NOMO-1 treated with dmso at 0.1 percent for 144 hours (cell line): Measurements from ENCODE around the gene PPM1M.

Experiments used
- DNase-seq: peaks from one replicate; lab custom pipeline; 2025; ENCODE audit not compliant: unreplicated experiment; lab: John Stamatoyannopoulos, UW

Gene PPM1M

DNA sequence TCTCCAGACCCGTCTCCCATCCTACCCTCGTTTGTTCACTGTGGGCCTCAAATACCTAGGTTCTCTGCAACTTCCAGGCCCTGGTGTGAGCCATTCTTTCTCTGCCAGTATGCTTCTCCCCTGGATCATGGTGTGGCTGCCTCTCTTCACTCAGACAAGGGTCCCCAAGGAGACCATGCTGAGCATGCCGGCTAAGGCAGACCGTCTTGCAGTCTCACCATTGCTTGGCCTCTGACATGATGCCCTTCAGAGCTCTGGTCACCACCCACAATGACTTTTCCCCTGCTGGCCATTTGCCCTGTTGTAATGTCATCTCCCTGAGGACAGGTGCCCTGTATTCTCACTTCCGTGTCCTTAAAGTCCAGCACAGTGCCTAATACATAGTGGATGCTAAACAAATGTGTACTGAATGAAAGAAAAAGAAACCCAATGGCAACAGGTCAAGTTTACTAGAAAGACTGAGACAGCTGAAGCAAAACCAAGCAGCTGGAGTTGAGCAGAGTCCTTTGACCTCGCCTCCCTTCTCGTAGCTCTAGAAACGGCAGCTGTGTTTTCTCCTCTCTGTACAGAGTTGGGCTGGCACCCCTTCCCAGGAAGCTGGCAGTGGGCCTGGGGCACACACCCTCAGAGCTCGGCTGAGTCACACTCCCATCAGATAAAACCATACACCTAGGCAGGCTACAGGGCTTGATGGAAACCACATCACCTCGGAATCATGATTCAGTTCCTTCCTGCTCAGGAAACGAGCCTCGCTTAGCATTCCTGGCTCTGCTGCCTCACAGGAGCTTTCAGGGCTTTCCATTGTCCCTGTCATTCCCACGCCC, 28.8 kb upstream of the PPM1M start:
- no peak for DNase-seq

DNA sequence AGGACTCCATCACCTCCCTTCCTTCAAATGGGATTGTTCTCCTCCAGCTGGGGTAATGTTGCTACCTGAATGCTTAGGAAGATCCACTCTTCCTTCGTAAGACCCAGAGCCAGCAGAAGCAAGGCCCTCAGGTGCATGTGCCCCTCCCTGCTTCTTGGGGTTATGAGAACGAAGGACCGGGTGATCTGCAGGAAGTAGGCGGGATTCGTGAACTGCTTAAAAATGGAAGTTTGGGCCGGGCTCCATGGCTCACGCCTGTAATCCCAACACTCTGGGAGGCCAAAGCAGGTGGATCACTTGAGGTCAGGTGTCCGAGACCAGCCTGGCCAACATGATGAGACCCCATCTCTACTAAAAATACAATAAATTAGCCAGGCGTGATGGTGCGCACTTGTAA, 28.2 kb upstream of the PPM1M start:
- DNase-seq = no peak

DNA sequence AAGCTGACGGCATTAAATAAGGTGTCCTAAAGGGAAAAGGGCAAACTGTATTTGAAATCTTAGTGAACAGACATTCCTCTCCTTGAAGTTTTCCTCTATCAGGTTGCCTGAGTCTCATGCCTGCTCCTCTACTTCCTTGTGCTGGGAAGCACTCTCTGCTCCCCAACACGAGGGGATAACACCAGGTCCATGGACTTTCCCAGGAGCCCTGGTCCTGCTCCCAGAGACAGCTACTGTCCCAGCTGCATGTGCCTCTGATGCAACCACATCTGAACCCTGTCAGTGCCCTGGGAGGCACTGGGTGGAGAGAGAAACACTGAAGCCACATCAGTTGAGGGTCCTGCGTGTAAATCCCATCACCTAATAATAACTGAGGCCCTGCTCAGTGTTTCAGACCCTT, 27.5 kb upstream of the PPM1M start:
- DNase-seq = no peak

DNA sequence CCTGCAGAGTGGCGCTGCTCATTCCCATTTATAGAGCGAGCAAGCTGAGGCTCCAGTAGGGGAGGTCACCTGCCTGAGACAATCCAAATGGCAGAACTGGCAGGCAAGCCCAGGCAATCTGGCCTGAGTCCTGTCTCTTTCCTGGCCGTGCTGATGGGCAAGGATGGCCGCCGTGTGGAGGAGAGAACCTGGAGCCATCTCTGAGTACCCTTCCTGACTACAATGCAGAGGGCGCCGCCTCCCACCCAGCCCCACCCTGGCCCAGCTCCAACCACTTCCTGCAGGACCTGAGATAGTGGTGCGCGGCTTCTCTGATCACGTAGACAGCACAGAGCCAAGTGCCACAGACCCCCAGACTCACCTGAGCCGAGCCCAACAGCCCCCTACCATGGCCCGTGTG, 27.1 kb upstream of the PPM1M start:
- no peak for DNase-seq

DNA sequence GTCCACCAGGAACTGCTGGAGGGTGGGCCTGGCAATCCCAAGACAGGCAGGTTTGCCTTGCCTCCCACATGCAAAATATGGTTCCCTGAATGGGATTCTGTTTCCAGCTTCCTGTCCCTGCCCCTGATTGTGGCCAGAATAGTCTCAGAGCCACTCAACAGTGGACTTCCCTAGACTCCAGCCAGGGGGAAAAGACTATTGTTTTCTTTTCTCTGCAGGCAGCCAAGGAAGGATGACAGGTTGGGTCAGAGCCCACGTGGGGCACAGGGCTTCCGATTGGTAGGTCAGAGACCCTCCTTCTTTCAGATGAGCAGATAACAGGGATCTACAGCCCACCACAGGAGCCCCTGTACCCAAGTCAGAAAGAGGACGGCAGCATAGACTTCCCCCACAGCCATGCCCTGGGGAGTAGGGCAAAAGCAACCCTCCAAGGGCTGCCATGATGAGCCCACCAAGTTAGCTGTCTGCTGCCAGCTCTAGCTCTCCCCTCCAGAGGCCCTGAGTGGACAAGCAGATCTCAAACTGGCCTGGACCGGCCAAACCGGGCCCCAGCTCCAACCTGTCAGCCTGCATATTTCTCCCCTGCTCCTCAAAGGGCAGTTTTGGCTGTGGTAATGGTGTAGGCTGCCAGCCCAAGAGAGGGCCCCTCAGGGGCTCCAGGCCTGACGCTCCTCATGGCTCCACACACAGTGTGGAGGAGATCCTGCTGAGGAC, 26.5 kb upstream of the PPM1M start:
- no peak for DNase-seq

DNA sequence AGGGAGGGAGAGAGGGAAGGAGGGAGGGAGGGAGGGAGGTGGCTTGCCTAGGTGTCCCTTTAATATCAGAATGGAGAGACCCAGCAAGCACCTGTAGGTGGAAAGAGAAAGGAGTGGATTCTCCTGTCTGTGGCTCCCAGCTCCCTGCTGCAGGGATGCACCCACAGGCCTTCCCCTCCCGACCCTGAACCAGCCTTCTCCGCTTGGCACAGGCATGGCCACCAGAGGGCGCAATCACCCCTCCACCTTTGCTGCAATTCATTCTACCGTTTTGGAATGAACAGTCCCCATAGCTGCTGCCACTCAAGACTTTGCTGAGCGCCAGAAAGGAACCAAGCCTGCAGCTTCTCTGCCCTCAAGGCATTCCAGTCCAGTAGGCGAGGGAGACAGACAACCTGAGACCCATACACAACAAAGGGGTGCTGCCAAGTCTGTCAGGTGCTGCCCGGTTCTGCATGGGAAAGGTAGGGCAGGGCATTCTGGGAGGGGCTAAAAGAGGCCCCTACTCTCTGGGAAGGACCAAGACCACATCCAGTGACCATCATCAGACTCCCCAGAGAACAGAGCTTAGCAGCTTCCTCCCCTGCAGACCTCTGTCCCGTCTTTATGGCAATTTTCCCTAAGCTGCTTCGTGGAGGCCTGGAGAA, 25.1 kb upstream of the PPM1M start:
- DNase-seq = peak; percentile 71

DNA sequence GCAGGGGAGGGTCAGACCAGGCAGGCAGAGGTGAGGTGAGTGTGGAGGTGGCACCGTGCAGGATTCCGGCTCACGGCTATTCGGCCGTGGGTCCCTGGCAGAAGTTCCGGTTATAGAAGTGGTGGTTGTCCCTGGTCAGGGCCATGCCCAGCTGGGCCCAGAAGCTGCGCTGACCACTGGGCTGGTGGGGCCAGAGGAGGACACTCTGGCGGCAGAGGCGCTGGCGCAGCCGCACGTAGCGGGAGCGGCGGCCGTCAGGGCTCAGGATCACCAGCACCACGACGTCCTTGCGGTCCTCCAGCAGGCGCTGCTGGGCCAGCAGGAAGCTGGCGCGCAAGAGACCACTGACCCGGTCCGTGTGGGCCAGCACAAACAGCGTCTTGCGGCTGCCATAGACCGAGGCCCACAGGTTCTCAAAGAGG, 24.4 kb upstream of the PPM1M start:
- no peak for DNase-seq

DNA sequence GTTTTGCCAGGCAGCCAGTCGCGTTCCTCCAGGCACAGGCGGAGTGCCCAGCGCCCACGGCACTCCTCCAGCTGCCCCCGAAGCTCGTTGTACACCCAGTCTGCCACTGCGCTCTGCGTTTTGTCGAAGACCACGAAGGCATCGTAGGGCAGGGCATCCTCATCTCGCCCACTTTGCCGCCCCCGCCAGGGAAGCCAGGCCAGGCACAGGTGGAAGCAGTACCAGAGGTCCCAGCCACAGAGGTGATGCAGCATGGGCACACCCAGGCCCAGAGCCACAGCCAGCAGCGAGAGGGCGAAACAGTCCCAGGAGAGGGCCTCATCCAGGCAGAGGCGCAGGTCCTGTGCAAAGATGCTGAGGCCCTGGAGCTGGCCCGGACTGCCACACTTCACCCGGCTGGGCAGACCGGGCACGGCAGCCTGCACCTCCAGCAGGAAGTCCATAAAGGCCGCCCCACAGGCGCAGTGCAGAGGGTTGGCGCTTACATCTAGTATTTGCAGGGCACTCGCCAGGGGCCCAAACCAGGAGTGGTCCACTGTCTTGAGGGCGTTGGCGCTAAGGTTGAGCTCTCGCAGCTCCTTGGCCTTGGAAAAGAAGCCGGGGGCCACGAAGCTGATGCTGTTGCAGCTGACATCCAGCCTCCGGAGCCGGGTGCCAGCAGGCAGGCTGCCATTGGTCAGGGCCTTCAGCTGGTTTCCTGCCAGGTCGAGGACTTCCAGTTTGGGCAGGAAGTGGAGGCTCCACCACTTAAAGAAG, 23.8 kb upstream of the PPM1M start:
- DNase-seq = no peak

DNA sequence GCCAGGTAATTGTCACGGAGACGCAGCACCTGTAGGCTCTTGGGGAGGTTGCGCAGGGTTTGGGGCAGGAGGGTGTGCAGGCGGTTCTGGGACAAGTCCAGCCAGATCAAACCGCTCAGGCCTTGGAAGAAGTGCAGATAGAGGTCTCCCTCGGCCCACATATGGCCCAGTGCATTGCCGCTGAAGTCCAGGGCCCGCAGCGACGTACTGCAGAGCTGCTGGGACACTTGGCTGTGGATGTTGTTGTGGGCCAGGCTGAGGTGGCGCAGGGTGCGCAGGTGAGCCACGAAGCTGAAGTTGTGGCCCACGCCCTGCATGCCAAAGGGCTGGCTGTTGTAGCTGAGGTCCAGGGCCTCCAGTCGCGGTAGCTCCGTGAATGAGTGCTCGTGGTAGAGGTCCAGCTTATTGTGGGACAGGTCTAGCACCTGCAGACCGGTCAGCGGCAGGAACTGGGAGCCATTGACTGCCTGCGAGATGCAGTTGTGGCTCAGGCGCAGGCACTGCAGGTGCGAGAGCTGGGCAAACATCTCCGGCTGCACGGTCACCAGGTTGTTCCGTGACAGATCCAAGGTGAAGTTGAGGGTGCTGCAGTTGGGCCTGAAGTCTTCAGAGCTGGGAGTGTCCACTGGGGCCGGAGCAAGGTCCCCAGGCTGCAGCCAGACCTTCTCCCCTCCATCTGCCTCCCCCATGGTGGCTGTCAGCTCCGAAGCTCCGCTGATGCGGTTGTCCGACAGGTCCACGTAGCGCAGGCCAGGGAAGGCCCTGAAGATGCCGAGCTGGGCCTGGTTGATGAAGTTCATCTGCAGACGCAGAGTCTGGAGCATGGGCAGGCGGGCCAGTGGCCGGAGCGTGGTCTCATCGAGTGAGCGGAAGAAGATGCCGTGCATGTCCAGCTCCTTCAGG, 23.0 kb upstream of the PPM1M start:
- no peak for DNase-seq

DNA sequence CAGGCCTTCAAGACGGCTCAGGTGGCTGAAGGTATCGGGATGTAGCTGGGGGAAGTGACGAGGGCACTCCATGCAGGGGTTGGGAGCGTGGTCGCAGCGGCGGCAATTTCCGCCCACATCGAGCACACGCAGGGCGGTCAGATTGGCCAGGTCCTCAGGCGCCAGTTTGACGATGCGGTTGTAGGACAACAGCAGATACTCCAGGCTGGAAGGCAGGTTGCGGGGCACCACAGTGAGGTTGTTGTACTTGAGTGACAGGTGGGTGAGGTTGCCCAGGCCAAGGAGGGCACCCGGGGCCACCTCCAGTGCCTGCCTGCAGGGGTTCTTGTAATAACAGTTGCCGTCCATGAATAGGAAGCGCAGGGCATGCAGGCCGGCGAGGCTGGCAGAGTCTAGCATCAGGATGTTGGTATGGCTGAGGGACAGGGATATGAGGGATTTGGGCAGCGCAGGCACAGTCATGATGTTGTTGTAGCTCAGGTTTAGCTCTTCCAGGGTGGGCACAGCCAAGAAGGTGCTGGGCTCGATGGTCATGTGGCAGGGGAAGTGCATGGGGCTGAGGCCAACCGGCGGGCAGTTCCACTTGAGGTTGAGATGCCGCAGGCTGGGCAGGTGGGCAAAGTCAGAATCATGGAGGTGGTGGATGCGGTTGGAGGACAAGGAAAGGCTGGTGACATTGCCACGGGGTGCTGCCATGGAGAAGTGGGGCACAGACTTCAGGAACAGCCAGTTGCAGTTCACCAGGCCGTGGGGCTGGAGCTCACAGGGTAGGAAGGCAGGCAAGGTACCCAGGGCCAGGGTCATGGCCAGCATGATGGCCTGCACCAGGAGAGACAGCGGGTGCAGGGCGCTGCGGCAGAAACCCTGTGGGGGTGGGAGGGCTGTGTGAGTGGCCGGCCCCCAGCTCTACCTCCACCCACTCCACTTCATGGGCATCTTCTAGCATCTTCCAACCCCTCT, 21.8 kb upstream of the PPM1M start:
- DNase-seq = no peak

DNA sequence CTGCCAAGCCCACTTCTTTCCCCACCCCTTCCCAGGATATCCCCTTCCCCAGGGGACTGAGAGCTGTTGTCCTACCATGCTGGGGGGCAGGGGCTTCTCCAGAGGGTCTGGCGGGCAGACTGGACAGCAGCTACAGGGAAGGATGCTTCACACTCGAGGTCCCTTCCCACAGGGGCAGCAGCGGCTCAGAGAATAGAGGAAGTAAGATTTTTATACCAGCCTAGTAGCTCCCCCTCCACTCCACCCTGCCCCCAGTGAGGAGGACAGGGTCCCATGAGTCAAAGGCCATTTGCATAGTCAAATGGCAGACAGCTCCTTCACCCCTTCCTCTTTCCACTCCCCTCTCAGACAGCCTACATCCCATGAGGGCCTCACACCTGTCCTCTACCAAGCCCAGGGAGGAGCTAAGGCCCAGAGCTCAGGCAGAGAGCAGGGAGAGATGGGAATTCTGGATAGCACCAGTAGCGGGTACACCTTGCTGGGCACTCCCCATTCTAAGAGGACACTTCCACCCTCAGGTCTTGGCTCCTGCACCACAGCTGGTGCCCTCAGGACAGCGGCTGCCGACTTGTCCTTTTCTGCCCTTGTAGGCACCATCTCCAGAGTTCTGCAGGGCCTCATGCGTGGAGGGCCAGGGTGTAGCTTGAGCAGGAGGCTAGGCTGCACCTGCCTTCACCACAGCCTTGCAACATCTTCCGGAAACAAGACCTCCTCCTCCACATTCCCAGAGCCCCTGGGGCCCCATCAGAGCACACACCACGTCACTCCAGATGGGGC, 19.9 kb upstream of the PPM1M start, which contains the start of gene TLR9:
TLR9 (minus strand) TSS at position 194 of the 777 bp plus-strand sequence; CDS start at position 78, 116 bp downstream.
- DNase-seq = peak; percentile 89

DNA sequence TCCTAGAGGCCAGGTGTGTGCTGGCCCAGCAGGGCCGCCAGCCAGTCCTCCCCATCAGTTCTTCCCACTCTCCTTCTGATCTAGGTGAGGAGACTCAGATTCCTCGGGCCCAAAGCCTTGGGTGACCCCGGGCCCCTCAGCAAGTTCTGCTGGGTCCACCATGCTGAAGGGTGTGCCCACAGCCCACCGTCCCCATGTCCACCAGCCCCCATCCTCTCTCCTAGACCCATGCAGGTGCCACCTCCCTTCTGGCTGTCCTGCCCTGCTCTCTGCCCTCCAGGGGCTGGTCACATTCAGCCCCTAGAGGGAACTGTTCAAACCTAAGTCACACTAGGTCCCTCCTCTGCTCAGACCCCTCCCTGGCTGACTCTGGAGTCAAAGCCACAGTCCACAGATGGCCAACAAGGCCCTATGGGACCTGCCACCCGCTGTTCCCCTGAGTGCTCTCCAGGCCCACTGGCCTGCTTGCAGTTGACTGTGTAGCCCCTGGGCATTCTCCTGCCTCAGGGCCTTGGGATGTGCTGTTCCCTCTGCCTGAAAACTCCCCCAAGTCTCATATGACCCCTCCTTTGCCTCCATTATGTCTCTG, 19.2 kb upstream of the PPM1M start:
- DNase-seq = no peak

DNA sequence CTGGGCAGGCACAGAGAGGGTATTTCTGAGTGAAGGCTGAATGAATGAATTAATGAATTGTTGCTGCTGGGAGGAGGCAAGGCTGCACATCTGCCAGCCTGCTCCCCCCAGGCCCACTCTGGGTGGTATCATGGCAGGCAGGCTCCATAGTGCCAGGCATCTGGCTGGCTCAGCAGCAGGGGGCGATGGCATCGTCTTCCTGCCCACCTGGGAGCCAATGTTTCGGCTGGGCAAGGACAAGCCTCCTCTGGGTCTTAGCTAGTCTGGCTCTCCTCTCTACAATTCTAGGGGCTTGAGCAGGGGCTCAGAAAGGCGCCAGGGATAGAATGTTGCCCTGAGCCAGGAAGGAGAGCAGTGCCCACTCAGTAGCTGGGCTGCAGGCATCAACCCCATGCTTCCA, 18.4 kb upstream of the PPM1M start:
- no peak for DNase-seq

DNA sequence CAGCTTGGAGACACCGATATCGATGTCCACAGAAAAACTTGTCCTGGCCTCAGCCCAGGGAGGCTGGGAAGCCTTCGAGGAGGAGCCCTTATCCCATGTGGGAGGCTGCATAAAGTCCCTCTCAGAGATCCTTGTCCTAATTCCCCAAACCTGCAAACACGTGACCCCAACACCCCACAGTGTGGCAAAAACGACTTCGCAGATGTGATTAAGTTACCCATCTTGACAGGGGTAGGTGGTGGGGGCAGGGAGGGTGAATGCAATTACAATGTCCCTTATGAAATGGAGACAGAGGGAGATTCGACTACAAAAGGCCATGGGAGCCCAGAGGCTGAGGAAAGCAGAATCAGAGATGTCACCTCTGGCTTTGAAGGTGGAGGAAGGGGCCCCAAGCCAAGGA, 17.8 kb upstream of the PPM1M start:
- no peak for DNase-seq

DNA sequence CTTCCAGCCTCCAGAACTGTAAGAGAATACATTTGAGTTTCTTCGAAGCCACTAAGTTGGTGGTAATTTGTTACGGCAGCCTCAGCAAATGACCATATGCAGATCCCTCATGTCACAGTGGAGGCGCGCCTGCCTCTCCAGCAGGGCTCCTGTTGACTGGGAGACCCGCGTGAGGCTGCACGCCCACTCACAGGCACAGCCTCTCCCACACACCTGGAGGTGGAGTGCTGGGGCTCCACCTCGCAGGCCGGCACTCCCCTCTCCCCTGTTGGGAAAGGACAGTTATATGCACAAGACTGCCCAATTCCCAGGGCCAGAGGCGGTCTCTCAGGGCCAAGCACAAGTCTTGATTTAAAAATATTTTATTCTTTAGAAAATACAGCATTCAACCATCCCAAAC, 17.3 kb upstream of the PPM1M start:
- DNase-seq = no peak

DNA sequence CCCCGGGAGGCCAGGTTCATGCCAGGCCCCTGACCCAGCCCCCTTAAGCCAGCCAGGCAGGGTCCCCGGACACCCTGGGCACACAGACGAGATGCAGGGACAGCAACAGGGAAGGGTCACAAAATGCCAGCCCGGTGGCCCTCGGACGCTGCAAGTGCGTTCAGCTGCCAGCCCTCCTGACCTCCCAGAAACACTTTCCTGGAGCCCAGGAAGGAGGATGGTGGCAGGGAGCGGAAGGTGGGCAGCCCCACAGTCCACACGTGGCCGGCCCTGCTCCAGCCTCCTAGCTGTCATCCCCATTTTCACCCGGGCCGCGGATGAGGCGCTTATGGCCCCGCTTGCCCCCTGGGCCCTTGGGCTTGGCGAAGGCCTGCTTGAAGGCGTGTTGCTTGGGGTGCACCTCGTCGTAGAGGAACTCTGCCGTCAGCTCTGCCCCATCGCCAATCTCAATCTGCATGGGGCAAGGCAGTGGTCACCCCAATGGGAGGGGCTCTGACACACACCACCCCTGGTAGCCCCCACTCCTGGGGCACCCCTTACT, 16.7 kb upstream of the PPM1M start:
- DNase-seq = no peak

DNA sequence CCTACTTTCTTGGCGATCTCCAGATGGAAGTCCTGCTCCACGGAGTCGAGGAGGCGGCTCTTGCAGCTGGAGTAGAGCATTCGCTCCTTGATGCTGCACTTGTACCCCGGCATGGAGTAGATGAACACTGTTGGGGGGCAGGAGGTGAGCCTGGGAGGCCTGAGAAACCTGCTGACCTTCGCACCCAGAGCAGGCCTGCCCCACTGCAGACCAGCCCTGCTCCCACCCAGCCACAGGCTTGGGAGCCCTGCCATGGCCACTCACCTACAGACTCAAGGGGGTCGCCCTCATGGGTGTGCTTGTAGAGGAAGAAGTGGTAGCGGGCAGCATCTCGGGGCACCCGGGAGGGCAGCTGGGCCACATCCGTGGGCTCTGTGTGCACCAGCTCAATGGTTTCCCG, 15.9 kb upstream of the PPM1M start:
- no peak for DNase-seq

DNA sequence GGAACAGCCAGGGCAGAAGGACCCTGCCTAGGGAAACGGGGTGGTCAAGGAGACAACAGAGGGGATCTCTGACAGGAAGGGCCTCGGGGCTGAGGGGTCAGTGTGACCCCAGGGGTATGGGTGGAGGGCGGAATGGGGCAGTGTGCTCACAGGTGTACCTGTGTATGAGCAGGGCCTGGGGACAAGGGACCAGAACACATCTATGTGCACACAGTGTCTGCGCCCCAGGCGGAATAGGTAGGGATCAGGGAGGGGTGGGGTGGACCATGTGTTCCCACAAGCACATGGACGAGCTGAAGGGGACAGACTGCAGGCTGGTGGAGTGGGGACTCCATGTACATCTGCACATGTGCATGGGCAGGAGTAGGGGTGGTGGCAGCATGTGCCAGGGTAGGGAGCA, 15.1 kb upstream of the PPM1M start:
- DNase-seq = no peak
